MV-4-11 (cell line): ENCODE data around the gene PIM3.
"Not testable (repeated sequence)": the region's sequence is repeated elsewhere in the genome, so short reads cannot be mapped to it uniquely, and the experiment has no call there.

Experiments
- DNase-seq: peaks from one replicate; lab custom pipeline; 2025; lab: John Stamatoyannopoulos, UW

PIM3 gene

DNA sequence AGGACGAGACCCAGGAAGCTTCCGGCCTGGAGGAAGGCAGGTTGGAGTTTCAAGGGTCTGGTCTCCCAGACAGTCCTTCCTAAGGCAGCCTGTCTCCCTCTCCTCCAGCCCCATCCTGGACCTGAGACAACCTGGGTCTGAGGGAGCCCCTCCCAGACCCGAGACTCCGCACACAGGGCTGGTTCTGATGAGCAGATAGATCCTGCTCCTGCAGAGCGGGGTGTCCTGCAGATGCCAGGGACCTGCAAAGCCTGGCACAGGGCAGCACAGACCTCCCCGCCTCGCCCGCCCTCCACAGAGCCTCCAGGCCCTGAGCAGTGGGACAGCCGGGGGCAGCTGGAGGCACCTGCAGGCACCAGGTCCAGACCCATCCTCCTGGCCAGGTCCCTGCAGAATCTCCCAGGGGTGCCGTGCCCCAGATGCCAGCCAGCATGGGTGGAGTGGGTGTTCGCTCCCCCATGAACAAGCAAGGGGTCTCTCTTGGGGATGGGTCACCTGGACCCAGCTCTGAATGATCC is 7.8 kb downstream of the PIM3 start:
- DNase-seq: no peak

DNA sequence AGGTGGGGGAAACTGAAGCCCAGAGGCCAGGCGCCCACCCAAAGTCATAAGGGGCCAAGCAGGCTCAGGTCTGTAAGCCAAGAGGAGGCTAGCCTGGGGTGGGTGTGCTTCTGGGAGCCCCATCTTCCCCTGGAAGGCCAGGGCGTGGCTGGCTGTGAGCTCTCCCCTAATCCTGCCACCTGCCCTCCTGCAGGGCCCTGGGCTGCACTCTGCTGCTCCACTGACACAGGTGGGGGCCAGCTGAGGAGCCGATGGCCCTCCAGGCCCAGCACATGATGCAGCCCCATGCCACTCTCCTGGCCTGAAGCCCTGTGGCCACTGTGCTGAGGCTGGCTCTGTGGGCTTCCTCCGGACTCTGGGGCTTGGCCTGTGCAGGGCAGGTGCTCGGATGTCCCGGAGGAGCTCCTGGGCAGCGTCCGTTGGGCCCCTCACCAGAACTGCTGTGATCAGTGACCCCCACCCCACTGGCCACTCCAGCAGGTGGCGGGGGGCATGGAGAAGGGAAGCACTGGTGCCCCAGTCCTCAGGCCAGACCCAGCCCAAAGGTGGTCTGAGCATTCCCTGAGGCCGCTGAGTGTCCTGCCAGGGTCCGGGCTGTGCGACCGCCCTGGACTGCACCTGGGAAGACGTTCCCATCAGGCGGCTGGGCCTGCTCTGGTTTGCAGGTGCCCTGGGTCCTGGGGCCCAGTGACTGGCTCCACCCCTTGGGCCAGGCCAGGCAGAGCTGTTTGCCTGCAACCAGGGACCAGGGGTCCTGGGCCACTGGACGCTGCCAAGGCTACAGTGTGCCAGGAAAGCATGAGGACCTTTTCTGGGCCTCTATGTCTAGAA is 8.5 kb downstream of the PIM3 start:
- no peak for DNase-seq

DNA sequence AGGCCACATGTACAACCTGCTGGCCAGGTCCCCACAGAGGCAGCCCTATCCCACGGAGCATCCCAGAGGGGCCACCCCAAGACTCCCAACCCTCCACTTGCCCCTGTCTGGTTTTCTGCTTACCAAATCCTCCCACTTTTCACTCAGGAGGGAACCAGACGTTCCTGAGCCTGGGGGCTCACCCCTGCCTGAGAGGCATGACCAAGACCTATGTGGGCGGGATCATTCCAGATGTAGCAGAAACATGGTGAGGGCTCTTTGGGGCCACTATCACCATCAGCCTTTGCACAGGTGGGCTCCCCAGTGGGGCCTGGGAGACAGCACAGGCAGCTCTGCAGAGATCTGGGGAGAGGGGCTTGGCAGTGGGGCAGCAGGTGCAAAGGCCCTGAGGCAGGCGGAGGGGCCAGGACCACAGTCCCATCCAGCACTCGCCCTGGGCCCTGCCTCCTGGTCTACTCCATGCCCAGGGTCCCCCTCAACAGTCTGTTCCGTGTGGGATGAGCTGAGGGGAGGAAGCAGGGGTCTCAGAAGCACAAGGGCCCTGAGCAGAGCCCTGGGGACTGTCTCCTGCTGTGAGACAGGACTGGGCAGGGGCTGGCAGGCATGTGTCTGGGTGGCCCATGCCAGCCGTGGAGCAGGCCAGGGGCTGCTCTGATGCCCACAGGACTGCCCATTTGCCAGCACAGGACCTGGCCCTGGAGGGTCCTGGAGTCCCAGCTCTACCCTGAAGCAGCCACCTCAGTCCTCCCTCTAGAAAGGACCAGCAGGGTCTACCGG is 9.4 kb downstream of the PIM3 start:
- DNase-seq: no peak

DNA sequence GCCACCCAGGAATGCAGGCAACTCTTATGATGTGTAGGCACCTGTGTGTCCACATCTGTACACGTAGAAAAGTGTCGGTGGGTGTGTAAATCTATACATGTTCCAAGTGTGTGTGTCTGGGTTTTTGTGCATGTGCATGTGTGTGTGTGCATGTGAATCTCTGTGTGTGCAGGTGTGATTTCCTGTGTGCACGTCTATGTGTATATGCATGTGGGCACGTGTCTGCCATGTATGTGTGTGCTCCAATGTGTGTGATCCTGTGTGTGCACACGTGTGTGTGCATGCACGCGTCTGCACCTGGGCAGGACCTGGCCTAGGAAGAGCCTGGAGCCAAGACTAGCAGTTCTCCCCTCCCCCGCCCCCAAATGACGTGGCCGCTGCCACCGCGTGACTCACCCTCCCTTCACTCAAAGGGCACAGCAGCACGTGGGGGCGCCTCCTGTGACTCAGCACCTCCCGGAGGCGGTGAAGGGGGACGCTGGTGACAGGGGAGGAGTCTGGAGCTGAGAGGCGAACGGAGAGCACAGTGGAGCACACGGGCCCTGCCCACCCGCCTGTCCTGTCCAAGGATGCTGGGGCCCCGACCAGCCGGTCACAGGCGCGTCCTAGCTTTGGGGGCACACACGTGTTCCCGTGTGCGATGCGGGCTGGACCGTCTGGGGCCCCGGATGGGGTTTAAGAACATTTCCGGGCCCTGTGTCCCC is 10.1 kb downstream of the PIM3 start:
- peak; percentile 97 for DNase-seq

DNA sequence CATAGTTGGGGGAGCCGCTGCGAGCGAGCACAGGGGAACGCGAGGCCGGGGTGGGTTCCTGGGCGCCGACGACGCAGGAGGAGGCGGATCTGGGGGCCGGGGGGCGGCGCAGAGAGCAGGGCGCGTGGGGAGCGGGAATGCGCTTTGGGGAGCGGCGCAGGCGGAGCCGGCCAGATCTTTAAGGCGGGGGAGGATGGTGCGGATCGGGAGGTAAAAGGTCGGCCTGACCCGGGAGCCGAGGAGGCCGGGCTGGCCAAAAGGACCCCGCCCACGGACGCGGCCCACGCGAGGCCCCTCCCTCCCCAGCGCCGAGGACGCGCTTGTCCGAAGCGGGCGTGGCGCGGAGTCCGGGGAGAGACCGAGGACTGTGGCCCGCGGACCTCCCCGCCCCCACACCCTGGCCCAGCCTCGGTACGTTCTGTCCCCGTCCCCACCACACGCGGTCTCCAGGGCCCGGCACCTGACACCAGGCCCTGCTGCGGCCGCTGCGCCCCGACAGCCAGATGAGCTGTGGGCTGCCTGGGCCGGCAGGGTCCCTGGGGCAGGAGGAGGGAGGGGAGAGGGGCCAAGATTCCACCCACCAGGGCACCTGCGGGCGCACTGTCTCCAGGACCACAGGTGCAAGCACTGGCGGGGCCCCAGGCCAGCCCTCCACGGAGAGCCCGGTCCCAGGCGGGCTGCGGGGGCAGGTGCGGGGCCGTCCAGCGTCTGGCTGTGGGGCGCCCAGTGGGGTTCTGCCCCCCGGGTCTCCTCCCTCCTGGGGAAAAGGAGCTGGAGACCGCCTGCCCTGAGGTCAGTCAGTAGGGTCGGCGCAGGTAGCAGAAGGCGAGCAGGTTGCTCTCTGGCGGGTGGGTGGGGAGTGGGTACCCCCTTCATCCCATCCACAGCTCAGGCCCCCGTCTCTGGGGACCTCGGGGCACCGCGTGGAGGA is 10.9 kb downstream of the PIM3 start:
- no peak for DNase-seq

DNA sequence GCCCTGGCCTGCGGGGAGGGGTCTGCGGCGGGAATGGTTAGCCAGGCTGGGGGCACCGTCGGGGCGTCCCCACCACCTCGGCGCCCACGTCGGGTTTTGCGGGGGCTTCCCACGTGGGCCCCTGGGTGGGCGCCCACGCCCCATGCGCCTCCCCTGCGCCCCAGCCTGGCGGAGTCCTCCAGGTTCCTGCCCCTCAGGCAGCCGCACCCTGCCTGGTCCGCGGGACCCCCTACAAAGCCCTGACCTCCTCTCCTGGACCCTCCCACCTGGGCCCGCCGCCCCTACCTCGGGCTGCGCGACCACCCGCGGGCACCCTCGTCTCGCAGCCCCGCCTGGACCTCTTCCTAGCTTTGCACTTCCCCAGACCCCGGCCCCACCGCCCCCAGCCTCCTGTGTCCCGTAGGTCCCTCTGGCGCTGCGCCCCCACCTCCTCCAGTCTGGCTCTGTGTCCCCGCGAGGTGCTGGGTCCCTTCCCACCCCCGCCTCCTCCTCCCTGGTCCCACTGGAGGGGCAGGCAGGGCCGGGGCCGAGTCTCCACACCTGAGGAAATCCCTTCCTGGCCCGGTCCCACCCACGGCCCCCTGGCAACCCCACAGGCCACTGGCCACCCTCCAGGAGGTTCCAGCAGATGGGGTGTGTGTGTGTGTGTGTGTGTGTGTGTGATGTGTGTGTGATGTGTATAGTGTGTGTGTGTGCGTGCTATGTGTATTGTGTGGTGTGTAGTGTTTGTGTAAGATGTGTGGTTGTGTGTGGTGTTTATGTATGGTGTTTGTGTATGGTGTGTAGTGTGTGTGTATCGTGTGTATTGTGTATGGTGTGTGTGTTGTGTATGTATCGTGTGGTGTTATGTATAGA is 11.8 kb downstream of the PIM3 start:
- no peak for DNase-seq

DNA sequence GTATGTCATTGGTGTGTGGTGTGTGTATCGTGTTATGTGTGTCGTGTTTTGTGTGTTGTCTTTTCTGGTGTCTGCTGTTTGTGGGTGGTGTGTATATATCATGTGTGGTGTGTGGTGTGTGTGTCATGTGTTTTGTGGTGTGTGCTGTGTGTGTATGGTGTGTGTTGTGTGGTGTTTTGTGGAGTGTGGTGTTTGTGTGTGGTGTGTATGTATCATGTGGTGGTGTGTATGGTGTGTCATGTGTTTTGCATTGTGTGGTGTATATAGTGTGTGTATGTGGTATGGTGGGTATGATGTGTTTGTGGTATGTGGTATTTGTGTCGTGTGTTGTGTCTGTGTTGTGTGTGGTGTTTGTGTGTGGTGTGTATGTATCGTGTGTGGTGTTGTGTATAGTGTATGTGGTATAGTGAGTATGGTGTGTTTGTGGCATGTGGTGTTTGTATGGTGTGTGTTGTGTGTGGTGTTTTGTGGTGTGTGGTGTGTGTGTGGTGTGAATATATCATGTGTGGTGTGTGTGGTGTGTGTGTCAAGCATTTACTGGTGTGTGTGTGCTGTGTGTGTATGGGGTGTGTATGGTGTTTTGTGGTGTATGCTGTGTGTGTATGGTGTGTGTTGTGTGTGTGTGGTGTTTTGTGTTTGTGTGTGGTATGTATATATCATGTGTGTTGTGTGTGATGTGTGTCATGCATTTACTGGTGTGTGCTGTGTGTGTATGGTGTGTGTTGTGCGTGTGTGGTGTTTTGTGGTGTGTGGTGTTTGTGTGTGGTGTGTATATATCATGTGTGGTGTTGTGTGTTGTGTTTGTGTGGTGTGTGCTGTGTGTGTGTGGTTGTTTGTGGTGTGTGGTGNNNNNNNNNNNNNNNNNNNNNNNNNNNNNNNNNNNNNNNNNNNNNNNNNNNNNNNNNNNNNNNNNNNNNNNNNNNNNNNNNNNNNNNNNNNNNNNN is 12.7 kb downstream of the PIM3 start:
- DNase-seq: no peak

DNA sequence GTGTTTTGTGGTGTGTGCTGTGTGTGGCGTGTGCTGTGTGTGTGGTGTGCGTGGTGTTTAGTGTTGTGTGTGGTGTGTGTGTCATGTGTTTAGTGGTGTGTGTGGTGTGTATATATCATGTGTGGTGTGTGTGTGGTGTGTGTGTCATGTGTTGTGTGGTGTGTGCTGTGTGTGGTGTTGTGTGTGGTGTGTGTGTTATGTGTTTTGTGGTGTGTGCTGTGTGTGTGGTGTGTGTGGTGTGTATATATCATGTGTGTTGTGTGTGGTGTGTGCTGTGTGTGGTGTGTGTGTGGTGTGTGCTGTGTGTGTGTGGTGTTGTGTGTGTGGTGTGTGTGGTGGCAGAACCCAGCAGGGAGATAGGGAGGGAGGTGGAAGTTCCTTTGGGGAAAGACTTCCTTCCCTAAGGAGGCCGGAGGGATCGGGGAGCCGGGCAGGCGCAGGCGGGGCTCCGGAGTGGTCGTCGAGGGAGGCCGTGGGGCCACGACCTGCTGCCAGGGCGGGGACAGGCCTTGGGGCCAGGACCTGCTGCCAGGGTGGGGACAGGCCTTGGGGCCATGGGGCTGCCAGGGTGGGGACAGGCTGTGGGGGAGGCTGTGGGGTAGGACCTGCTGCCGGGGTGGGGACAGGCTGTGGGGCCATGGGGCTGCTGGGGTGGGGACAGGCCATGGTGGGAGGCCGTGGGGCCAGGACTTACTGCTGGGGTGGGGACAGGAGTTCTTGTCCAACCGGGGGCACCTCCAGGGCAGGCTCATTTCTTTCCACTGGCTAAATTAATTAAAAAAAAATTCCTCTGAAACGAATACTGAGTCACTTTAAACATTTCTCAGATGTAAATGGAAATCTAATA is 15.2 kb downstream of the PIM3 start:
- no peak for DNase-seq

DNA sequence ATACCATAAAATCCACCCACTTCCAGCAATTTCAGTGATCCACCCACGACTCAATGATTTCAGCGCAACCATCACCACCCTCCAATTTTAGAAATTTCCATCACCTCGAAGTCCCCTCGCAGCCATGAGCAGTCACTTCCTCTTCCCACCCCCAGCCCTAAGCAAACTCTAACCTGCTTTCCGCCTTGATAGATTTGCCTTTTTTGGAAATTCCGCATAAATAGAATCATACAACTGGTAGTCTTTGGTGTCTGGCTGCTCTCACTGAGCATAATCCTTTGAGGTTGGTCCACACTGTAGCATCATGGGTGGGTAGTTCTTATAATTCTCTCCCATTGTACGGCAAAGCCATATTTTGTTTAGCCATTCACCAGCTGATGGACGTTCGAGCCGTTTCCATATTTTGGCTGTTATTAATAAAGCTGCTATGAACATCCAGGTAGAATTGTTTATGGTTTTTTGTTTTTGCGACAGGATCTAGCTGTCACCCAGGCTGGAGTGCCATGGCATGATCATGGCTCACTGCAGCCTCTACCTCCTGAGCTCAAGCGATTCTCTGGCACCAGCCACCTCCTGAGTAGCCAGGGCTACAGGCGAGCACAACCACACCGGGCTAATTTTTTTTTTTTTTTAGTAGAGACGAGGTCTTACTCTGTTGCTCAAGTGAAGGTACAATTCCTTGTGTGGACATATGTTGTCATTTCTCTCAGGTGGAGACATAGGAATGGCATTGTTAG is 16.0 kb downstream of the PIM3 start:
- peak; percentile 49 for DNase-seq

DNA sequence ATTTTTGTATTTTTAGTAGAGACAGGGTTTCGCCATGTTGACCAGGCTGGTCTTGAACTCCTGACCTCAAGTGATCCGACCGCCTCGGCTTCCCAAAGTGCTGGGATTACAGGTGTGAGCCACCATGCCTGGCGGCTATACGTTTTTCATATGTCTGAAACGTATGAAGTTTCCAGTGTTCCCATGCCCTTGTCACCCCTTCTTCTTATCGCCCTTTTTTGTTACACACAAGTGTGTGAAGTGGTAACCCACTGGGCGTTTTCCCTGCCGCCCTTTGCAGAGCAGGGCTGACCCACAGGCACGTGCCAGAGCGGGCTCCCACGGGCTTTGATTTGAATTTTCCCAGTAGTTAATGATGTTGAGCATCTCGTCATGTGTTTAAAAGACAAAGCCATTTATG is 17.0 kb downstream of the PIM3 start:
- no peak for DNase-seq

DNA sequence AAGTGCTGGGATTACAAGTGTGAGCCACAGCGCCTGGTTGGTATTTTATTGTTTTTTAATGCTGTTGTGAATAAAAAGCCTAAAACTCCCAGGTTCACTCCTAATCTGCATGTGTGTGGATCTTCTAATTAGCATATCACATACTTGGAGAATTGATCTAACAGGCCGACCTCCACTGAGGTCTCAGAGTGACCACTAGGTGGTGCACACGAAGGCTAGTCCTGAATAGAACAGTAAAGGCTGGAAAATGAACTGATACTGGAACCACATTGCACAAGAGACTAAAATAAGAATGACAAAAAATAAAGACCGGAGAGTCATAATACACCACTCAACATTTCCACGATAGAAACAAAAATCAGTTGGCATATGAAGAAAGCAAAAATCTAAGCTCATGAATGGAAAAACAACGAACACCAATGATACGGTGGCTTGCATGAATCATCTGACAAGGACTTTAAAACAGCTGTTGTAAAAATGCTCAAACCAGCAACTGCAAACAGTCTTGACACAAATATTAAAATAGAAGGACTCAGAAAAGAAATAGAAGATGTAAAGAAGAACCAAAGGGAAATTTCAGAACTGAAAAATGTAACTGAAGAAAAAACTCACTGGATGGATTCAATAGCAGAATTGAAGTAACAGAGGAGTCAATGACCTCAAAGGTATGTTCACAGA is 19.2 kb downstream of the PIM3 start:
- peak; percentile 81 for DNase-seq

DNA sequence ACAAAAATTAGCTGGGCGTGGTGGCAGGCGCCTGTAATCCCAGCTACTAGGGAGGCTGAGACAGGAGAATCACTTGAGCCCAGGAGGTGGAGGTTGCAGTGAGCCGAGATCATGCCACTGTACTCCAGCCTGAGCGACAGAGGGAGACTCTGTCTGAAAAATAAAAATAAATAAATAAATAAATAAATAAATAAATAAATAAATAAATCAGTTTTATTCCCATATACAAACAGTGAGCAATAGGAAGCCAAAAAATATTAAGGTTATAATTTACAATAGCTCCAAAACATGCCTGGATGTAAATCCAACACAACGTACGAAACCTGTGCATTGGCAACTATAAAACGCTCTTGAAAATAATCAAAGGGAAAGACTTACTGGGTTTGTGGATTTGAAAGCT is 21.2 kb downstream of the PIM3 start:
- not testable (repeated sequence) for DNase-seq

DNA sequence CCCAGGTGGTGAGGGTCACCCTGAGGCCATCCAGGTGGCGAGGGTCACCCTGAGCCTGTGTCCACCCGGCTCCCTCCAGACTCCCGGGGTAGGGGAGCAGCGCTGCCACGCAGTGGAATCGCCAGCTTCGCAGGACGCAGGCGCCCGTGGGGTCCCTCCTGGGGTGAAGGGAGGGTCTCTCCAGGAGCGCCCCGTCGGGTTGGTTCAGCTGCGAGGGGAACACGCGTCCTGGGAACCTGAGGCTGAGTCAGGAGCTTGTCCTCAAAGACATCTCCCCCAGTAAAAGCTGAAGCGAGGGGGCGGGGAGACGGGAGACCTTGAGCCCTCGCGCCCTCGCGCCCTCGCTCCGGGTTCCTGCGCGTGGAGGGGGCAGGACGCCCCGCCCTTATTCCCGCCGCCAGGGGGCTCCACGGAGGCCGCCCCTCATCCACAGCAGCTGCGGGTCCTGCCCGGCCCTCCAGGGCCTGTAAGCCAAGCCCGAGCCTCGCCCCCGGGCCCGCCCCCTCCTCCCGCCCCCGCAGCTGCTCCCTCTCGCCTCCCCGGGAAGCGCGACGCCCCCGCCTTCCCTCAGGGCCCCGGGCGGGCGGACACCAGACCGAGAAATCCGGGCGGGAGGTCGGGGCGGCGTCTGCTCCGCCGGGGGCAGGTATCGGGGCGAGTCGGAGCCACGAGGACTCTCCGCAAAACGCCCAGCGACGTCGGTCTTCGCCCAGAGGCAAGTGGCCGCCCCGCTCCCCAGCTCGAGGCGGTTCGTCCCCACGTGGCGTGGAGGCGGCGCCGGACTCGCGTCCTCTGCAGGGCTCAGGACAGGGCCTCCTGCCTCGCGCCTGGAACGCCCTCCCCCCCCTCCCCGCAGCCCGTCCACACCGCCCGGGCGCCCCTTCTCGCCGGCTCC is 22.8 kb downstream of the PIM3 start:
- no peak for DNase-seq

DNA sequence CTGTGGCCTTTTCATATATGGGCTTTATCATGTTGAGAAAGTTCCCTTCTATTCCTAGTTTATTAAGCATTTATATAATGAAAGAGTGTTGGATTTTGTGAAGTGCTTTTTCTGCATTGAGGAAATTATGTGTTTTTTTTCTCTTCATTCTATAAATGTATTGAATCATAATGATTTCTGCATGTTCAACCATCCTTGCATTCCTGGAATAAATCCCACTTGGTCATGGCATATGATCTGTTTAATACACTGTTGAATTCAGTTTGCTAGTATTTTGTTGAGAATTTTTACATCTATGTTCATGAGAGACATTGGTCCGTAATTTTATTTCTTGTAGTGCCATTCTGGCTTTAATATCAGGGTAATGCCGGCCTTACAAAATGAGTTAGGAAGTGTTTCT is 25.8 kb downstream of the PIM3 start:
- DNase-seq: no peak

DNA sequence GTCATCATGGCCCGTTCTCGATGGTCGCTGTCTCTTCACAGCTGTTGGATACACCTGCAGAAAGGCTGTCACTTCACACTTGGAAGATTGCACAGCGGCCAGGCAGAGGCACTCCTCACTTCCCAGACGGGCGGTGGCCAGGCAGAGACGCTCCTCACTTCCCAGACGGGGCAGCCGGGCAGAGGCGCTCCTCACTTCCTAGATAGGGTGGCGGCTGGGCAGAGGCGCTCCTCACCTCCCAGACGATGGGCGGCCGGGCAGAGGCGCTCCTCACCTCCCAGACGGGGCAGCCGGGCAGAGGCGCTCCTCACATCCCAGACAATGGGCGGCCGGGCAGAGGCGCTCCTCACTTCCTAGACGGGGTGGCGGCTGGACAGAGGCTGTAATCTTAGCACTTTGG is 29.3 kb downstream of the PIM3 start:
- not testable (repeated sequence) for DNase-seq

DNA sequence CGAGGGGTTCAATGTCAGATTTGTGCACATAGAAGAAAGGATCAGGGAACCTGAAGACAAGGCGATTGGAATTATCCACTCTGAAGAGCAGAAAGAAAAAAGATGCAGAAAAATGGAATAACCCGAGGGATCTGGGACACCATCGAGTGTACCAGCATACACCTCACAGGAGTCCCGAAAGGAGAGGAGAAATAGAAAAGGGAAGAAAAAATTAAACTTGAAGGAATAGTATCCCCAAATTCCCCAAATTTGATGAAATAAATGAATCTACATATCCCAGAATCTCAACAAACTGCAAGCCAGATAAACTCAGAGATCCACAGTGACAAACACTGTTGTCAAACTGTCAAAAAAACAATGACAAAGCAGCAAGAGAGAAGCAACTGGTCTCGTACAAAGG is 30.6 kb downstream of the PIM3 start:
- DNase-seq: no peak
